Neural cell (in vitro differentiated cells): ENCODE results near the gene GPC1.

Experiments used
- EP300 ChIP-seq: fragments of 450-650 bp; conservative IDR thresholded peaks from 2 replicates; pipeline ENCODE4 v1.6.1; 2014; ENCODE audit warnings: antibody characterized with exemption, mild to moderate bottlenecking, moderate library complexity; ENCODE audit not compliant: poor library complexity, severe bottlenecking
- POLR2AphosphoS5 ChIP-seq: IDR thresholded peaks from 2 replicates; pipeline ENCODE4 v1.6.1; 2012
- TF ChIP-seq, protein P1 (sequence below): fragments of 450-650 bp; IDR thresholded peaks from 2 replicates; pipeline ENCODE4 v1.5.1; 2014; ENCODE audit warnings: antibody characterized with exemption, mild to moderate bottlenecking, moderate library complexity; ENCODE audit not compliant: poor library complexity, severe bottlenecking

DNA sequence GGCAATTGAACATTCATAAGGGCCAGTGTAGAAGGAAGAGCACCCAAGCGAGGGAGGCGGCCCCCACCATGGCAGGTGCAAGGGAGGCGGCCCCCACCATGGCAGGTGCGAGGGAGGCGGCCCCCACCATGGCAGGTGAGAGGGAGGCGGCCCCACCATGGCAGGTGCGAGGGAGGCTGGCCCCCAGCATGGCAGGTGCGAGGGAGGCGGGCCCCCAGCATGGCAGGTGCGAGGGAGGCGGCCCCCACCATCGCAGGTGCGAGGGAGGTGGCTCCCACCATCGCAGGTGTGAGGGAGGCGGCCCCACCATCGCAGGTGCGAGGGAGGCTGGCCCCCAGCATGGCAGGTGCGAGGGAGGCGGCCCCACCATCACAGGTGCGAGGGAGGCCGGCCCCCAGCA, 24.7 kb upstream of the GPC1 start:
- TF ChIP-seq, protein P1, sequence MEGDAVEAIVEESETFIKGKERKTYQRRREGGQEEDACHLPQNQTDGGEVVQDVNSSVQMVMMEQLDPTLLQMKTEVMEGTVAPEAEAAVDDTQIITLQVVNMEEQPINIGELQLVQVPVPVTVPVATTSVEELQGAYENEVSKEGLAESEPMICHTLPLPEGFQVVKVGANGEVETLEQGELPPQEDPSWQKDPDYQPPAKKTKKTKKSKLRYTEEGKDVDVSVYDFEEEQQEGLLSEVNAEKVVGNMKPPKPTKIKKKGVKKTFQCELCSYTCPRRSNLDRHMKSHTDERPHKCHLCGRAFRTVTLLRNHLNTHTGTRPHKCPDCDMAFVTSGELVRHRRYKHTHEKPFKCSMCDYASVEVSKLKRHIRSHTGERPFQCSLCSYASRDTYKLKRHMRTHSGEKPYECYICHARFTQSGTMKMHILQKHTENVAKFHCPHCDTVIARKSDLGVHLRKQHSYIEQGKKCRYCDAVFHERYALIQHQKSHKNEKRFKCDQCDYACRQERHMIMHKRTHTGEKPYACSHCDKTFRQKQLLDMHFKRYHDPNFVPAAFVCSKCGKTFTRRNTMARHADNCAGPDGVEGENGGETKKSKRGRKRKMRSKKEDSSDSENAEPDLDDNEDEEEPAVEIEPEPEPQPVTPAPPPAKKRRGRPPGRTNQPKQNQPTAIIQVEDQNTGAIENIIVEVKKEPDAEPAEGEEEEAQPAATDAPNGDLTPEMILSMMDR = no peak
- no peak for TF ChIP-seq EP300
- no peak for TF ChIP-seq POLR2AphosphoS5
